WTC11 (cell line): ENCODE data around the gene UBL7. TPM values are rescaled to one million over a fixed set of nuclear protein-coding genes. Genes with fewer than 3 reads are reported as not detected.

Source experiments
- ATAC-seq: fragments of 200-7000 bp; cut with Tn5 transposase; 2 replicates; pipeline ENCODE4 v1.10.0; 2021; ENCODE audit warnings: mild to moderate bottlenecking, moderate library complexity
- CTCF ChIA-PET: fragments of 300-600 bp; sonication (Branson Sonifier 250); formaldehyde crosslinking; loops from one replicate; lab custom pipeline; 2021; ENCODE audit warnings: antibody characterized with exemption; lab: Charles Lee
- POLR2A ChIA-PET: fragments of 350-600 bp; sonication (Branson Sonifier 250); formaldehyde crosslinking; loops from one replicate; lab custom pipeline; 2021; ENCODE audit warnings: antibody characterized with exemption; lab: Charles Lee
- DNase-seq: peaks from one replicate; pipeline ENCODE4 v3.0.0; 2021; ENCODE audit warnings: low spot score
- H3K27ac Mint-ChIP-seq: 2 replicates; pipeline ENCODE4 v1.8.0; 2021; ENCODE audit warnings: mixed read lengths
- H3K27me3 Mint-ChIP-seq: 2 replicates; pipeline ENCODE4 v1.8.0; 2021; ENCODE audit warnings: low read depth, mild to moderate bottlenecking, moderate library complexity, mixed read lengths
- H3K36me3 Mint-ChIP-seq: 2 replicates; pipeline ENCODE4 v1.8.0; 2021; ENCODE audit warnings: mixed read lengths
- H3K4me1 Mint-ChIP-seq: 2 replicates; pipeline ENCODE4 v1.8.0; 2022; ENCODE audit warnings: mixed read lengths
- H3K4me3 Mint-ChIP-seq: 2 replicates; pipeline ENCODE4 v1.8.0; 2021; ENCODE audit warnings: mild to moderate bottlenecking, moderate library complexity, mixed read lengths
- H3K9me3 Mint-ChIP-seq: 2 replicates; pipeline ENCODE4 v1.8.0; 2021; ENCODE audit warnings: mixed read lengths
- ARID4B ChIP-seq: sonication (generic); formaldehyde crosslinking; IDR thresholded peaks from 2 replicates; pipeline ENCODE4 v1.8.0; 2023; ENCODE audit warnings: missing genetic modification reagents, mild to moderate bottlenecking, borderline replicate concordance
- ATF1 ChIP-seq: sonication (generic); formaldehyde crosslinking; IDR thresholded peaks from 2 replicates; pipeline ENCODE4 v1.8.1; 2023; ENCODE audit warnings: mild to moderate bottlenecking, moderate library complexity, missing genetic modification reagents
- ATF6 ChIP-seq: sonication (generic); formaldehyde crosslinking; IDR thresholded peaks from 2 replicates; pipeline ENCODE4 v1.8.1; 2023; ENCODE audit warnings: mild to moderate bottlenecking, missing genetic modification reagents
- CTCF ChIP-seq: fragments of 200-600 bp; IDR thresholded peaks from 2 replicates; pipeline ENCODE4 v1.8.0; 2022; ENCODE audit warnings: antibody characterized with exemption
- E2F1 ChIP-seq: sonication (generic); formaldehyde crosslinking; IDR thresholded peaks from 2 replicates; pipeline ENCODE4 v1.8.0; 2022; ENCODE audit warnings: mild to moderate bottlenecking, missing genetic modification reagents
- ESRRA ChIP-seq: sonication (generic); formaldehyde crosslinking; IDR thresholded peaks from 2 replicates; pipeline ENCODE4 v1.8.1; 2022; ENCODE audit warnings: mild to moderate bottlenecking, missing genetic modification reagents, borderline replicate concordance
- FOXP1 ChIP-seq: sonication (generic); formaldehyde crosslinking; IDR thresholded peaks from 2 replicates; pipeline ENCODE4 v1.8.0; 2022; ENCODE audit warnings: missing genetic modification reagents, mild to moderate bottlenecking, moderate library complexity, borderline replicate concordance
- GABPB1 ChIP-seq: sonication (generic); formaldehyde crosslinking; IDR thresholded peaks from 2 replicates; pipeline ENCODE4 v1.8.1; 2023; ENCODE audit warnings: mild to moderate bottlenecking, missing genetic modification reagents
- GRHL2 ChIP-seq: fragments of 250-450 bp; sonication (Bioruptor Pico); IDR thresholded peaks from 2 replicates; pipeline ENCODE4 v1.8.0; 2022; ENCODE audit warnings: mild to moderate bottlenecking, moderate library complexity; ENCODE audit not compliant: insufficient replicate concordance, severe bottlenecking
- IRF1 ChIP-seq: sonication (generic); formaldehyde crosslinking; IDR thresholded peaks from 2 replicates; pipeline ENCODE4 v1.8.0; 2023; ENCODE audit warnings: missing genetic modification reagents
- MAX ChIP-seq: sonication (generic); formaldehyde crosslinking; IDR thresholded peaks from 2 replicates; pipeline ENCODE4 v1.8.0; 2022; ENCODE audit warnings: mild to moderate bottlenecking, missing genetic modification reagents
- TEAD4 ChIP-seq: sonication (generic); formaldehyde crosslinking; IDR thresholded peaks from 2 replicates; pipeline ENCODE4 v1.8.0; 2022; ENCODE audit warnings: mild to moderate bottlenecking, missing genetic modification reagents
- ZNF416 ChIP-seq: fragments of 250-450 bp; sonication (Bioruptor Pico); IDR thresholded peaks from 2 replicates; pipeline ENCODE4 v1.9.0; 2021; ENCODE audit warnings: mild to moderate bottlenecking, inconsistent platforms
- ZNF425 ChIP-seq: fragments of 250-450 bp; sonication (Bioruptor Pico); conservative IDR thresholded peaks from 2 replicates; pipeline ENCODE4 v1.9.0; 2021; ENCODE audit warnings: mild to moderate bottlenecking
- ZSCAN18 ChIP-seq: fragments of 250-450 bp; sonication (Bioruptor Pico); IDR thresholded peaks from 2 replicates; pipeline ENCODE4 v2.1.2; 2022; ENCODE audit warnings: mild to moderate bottlenecking, moderate library complexity
- total RNA-seq: library from RNA; stranded (reverse); gene quantifications from 3 replicates; pipeline ENCODE4 v1.2.3, GENCODE V29; 2021

UBL7 gene
- total RNA-seq, 1 experiment from 2014 or later = 70.1 TPM

- CTCF ChIA-PET = no interaction called here
- H3K36me3 Mint-ChIP-seq = peaks cover 12% of the 10 kb centered on the region
These were observed 44.7 kb downstream of the UBL7 start for GRCh38 chr15:74415966-74416916.

GRCh38 chr15:74414603-74415338, 46.2 kb downstream of the UBL7 start:
- ATAC-seq = no peak
- Mint-ChIP-seq H3K9me3 (no peaks in the 10 kb centered on the region), H3K27ac (no peak overlapping the region), H3K27me3 (no peaks in the 10 kb centered on the region), H3K4me1 (no peaks in the 10 kb centered on the region), H3K4me3 (no peak overlapping the region), H3K36me3 (peaks cover 12% of the 10 kb centered on the region)
- ChIA-PET CTCF (no interaction called here), POLR2A (no interaction called here)
- DNase-seq = no peak
- TF ChIP-seq GRHL2 (CRISPR knock-in tag) (no peak), MAX (CRISPR knock-in tag) (no peak), ZSCAN18 (CRISPR knock-in tag) (no peak), ZNF416 (CRISPR knock-in tag) (no peak), TEAD4 (CRISPR knock-in tag) (no peak), IRF1 (CRISPR knock-in tag) (no peak), CTCF (no peak), ESRRA (CRISPR knock-in tag) (no peak), GABPB1 (CRISPR knock-in tag) (no peak), ARID4B (no peak), FOXP1 (CRISPR knock-in tag) (no peak), E2F1 (CRISPR knock-in tag) (no peak), ATF6 (CRISPR knock-in tag) (no peak), ZNF425 (CRISPR knock-in tag) (no peak)

More at GRCh38 chr15:74415966-74416916, 44.7 kb downstream of the UBL7 start:
- DNase-seq = no peak
- no peaks in the 10 kb centered on the region for H3K9me3 Mint-ChIP-seq
- 0 out of 2 replicates have a peak, but pooled peaks cover 4% of the 10 kb centered on the region for H3K4me1 Mint-ChIP-seq
- no peak for ATAC-seq
- no peak for TF ChIP-seq ATF1 (CRISPR knock-in tag)
- H3K4me3 Mint-ChIP-seq = no peak overlapping the region
- POLR2A ChIA-PET = no interaction called here
- H3K27me3 Mint-ChIP-seq = no peaks in the 10 kb centered on the region
- no peak overlapping the region; the same call in 1 of the 2 replicates for H3K27ac Mint-ChIP-seq
